ENCODE data around the gene UNC79.

- no peak for TF ChIP-seq POLR2A (IDR thresholded peaks at IDR 0.05; ENCODE audit: low read depth)
- TF ChIP-seq, protein P1, sequence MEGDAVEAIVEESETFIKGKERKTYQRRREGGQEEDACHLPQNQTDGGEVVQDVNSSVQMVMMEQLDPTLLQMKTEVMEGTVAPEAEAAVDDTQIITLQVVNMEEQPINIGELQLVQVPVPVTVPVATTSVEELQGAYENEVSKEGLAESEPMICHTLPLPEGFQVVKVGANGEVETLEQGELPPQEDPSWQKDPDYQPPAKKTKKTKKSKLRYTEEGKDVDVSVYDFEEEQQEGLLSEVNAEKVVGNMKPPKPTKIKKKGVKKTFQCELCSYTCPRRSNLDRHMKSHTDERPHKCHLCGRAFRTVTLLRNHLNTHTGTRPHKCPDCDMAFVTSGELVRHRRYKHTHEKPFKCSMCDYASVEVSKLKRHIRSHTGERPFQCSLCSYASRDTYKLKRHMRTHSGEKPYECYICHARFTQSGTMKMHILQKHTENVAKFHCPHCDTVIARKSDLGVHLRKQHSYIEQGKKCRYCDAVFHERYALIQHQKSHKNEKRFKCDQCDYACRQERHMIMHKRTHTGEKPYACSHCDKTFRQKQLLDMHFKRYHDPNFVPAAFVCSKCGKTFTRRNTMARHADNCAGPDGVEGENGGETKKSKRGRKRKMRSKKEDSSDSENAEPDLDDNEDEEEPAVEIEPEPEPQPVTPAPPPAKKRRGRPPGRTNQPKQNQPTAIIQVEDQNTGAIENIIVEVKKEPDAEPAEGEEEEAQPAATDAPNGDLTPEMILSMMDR (IDR thresholded peaks at IDR 0.05), result no peak
- TF ChIP-seq POLR2AphosphoS5 (IDR thresholded peaks at IDR 0.05), result no peak
These were observed 302.9 kb downstream of the UNC79 start for GRCh38 chr14:93733631-93734030.

All from esophagus muscularis mucosa (tissue), 3 donors.